Tibial nerve (tissue), 4 donors: ENCODE measurements around the gene ZBTB7C. TPM values are rescaled to one million over a fixed set of nuclear protein-coding genes. Genes with fewer than 3 reads are reported as not detected.

Experiments used
- DNase-seq, 2 donors: peaks; one replicate each; pipeline ENCODE4 v3.0.0-alpha.2; 2019; ENCODE audit warnings: low spot score in 2 of 2
- H3K27ac ChIP-seq, 4 donors: fragments of 200-600 bp; sonication (generic) in 3 of 4; one replicate each; pipeline ENCODE4 v1.5.1; 2017 to 2019; ENCODE audit warnings: mild to moderate bottlenecking in 1 of 4
- H3K27me3 ChIP-seq, 2 donors: fragments of 200-600 bp; sonication (generic) in 1 of 2; one replicate each; pipeline versions ENCODE4 v1.5.1 to v1.6.0; 2017 to 2019
- H3K36me3 ChIP-seq, 3 donors: fragments of 200-600 bp; sonication (generic); one replicate each; pipeline ENCODE4 v1.5.1; 2018 to 2019
- H3K4me1 ChIP-seq, 4 donors: fragments of 200-600 bp; sonication (generic) in 3 of 4; one replicate each; pipeline ENCODE4 v1.5.1; 2017 to 2019
- H3K4me3 ChIP-seq, 4 donors: fragments of 200-600 bp; sonication (generic) in 3 of 4; one replicate each; pipeline ENCODE4 v1.5.1; 2017 to 2019; ENCODE audit warnings: mild to moderate bottlenecking in 1 of 4, moderate library complexity in 1 of 4
- H3K9me3 ChIP-seq, 4 donors: fragments of 200-600 bp; sonication (generic) in 3 of 4; one replicate each; pipeline ENCODE4 v1.5.1; 2017 to 2019
- EP300 ChIP-seq, 2 donors: sonication (generic); formaldehyde crosslinking; IDR thresholded peaks; one replicate each; pipeline ENCODE4 v1.6.1; 2017; ENCODE audit warnings: antibody characterized with exemption in 2 of 2, mild to moderate bottlenecking in 1 of 2
- POLR2A ChIP-seq, 2 donors: fragments of 450-650 bp; IDR thresholded peaks; one replicate each; pipeline ENCODE4 v1.6.1; 2017; ENCODE audit warnings: antibody characterized with exemption in 2 of 2, mild to moderate bottlenecking in 2 of 2, moderate library complexity in 2 of 2
- WGBS, 2 donors: methylation state at CpG; one replicate each; pipeline ENCODE4 v1.1.5; 2018; 5-methylcytosine and 5-hydroxymethylcytosine counted together
- total RNA-seq, 4 donors: library from RNA; depleted of rRNA; stranded (reverse); fragments of >200 nt; gene quantifications; one replicate each; pipeline ENCODE4 v1.1.0, GENCODE V29; 2016
- TF ChIP-seq, protein P1 (sequence below), 5 experiments: fragments of 200-600 bp in 3 of 5; fragments of 450-650 bp in 2 of 5; sonication (generic) in 3 of 5; IDR thresholded peaks; one replicate each; pipeline ENCODE4 v1.5.1; 2016 to 2019; ENCODE audit warnings: antibody characterized with exemption in 5 of 5, mild to moderate bottlenecking in 3 of 5, moderate library complexity in 2 of 5

Gene ZBTB7C
- total RNA-seq, 4 donors from 2014 or later = 24.6 to 95.0 (median 75.3) TPM

DNA sequence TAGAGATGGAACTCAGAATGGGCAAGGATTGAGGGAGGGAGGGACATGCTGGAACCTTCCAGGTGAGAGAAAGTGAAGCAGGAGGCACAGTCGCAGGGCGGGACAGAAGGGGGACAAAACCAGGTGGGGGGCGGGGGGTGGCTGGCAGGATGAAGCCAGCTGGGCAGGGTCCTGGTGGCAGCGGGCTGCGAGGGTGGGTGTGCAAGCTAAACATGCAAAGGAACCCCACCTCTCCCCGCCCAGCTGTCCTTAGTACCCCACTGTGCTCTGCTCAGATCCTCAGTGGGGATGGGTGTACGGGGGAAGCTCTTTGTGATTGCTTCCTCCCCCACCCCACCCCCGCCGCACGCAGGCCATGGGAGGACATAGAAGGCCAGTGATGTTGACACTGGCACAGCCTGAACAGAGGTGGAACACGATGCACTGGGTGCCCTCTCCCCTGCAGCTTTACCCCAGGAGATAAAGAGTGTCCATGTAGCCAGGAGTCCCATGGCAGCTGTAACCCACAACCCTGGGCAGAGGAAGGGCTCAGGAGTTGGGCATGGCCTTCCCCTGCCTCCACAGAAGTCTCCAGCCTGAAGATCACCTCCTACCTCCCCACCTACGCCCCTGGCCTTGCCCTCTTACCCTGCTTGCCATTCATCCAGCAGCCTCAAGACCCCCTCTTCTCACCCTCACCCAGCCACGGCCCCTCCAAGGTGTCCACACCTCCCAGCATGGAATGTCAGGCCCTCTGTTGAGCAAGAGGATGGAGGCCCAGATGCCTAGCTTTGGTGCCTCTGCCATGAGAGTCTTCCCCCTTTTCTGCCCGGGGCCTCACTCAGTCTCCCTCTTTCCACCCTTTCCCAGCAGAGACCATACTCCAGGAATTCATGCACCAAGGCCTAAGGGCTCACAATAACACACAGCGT, 206.6 kb downstream of the ZBTB7C start:
- Histone ChIP-seq H3K27ac (no peak overlapping the region), H3K4me3 (no peak overlapping the region), H3K36me3 (no peaks in the 10 kb centered on the region), H3K4me1 (peaks cover 0 to 12% (median 0%) of the 10 kb centered on the region in 4 donors), H3K9me3 (no peaks in the 10 kb centered on the region), H3K27me3 (no peaks in the 10 kb centered on the region)
- 82 to 87% methylated on average over 10 to 15 of the region's 15 CpGs for whole genome bisulfite sequencing, 2 donors
- DNase-seq = no peak
- TF ChIP-seq, protein P1, sequence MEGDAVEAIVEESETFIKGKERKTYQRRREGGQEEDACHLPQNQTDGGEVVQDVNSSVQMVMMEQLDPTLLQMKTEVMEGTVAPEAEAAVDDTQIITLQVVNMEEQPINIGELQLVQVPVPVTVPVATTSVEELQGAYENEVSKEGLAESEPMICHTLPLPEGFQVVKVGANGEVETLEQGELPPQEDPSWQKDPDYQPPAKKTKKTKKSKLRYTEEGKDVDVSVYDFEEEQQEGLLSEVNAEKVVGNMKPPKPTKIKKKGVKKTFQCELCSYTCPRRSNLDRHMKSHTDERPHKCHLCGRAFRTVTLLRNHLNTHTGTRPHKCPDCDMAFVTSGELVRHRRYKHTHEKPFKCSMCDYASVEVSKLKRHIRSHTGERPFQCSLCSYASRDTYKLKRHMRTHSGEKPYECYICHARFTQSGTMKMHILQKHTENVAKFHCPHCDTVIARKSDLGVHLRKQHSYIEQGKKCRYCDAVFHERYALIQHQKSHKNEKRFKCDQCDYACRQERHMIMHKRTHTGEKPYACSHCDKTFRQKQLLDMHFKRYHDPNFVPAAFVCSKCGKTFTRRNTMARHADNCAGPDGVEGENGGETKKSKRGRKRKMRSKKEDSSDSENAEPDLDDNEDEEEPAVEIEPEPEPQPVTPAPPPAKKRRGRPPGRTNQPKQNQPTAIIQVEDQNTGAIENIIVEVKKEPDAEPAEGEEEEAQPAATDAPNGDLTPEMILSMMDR (IDR thresholded peaks at IDR 0.05) = no peak
- no peak for TF ChIP-seq POLR2A (IDR thresholded peaks at IDR 0.05)
- TF ChIP-seq EP300 (IDR thresholded peaks at IDR 0.05) = no peak

DNA sequence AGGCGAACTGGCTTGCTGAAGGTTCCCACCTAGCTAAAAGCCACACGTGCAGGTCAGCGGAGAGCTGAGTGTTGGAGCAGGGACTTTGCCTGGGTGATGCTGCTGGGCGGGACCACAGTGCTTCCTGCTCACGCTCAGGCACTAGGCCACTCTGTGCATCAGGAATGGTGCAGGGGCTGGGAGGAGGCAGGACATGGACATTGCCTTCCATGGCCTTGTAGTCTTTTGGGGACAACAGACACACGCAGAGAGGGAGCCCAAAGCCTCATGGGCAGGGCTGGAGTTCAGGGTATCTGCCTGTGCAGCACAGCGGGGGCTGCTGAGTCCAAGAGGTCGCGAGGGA, 207.2 kb downstream of the ZBTB7C start:
- WGBS, 2 donors = 83 to 84% methylated on average over 9 of the region's 9 CpGs
- Histone ChIP-seq H3K27ac (no peak overlapping the region), H3K36me3 (no peaks in the 10 kb centered on the region), H3K27me3 (no peaks in the 10 kb centered on the region), H3K4me3 (no peak overlapping the region), H3K4me1 (peaks cover 0 to 12% (median 0%) of the 10 kb centered on the region in 4 donors), H3K9me3 (no peaks in the 10 kb centered on the region)
- DNase-seq = no peak
- TF ChIP-seq, protein P1 (IDR thresholded peaks at IDR 0.05) = no peak
- no peak for TF ChIP-seq POLR2A (IDR thresholded peaks at IDR 0.05)
- no peak for TF ChIP-seq EP300 (IDR thresholded peaks at IDR 0.05)

DNA sequence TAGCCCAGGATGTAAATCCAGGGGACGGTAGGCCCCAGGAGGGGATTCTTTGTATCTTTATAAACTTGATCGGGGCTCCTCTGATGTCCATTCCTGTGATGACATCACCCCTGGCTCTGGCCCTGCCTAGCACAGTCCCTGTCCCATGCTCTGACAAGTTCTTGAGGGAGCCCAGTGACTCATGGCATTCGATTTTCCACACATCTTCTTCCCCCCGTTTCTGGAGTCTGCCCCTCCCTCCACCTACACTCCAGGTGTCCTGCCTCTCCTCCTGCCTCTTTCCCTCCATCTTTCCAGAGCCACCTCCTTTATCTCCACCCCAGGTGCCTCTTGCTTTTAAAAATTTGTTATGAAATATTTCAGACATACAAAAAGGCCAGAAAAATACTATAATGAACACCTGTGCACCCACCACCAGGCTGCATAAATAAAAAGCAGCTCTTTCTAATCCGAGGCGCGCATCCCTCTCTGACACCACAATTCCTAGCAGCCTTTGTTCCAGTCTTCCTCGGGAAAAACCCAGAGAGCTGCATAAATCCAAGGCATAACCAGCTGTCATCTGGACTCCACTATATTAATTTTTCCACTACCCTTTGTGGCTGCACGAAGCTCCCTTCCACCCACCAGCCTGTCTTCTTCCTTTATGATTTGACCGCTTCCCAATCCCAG, 207.7 kb downstream of the ZBTB7C start:
- DNase-seq = no peak
- WGBS, 2 donors = 73% methylated on average over 10 of the region's 10 CpGs
- TF ChIP-seq, protein P1 (IDR thresholded peaks at IDR 0.05) = no peak
- no peak for TF ChIP-seq POLR2A (IDR thresholded peaks at IDR 0.05)
- TF ChIP-seq EP300 (IDR thresholded peaks at IDR 0.05) = no peak
- peaks cover 0 to 12% (median 0%) of the 10 kb centered on the region in 4 donors for H3K4me1 ChIP-seq
- no peaks in the 10 kb centered on the region for H3K27me3 ChIP-seq
- no peak overlapping the region for H3K4me3 ChIP-seq
- H3K9me3 ChIP-seq = no peaks in the 10 kb centered on the region
- H3K36me3 ChIP-seq = no peaks in the 10 kb centered on the region
- no peak overlapping the region for H3K27ac ChIP-seq

DNA sequence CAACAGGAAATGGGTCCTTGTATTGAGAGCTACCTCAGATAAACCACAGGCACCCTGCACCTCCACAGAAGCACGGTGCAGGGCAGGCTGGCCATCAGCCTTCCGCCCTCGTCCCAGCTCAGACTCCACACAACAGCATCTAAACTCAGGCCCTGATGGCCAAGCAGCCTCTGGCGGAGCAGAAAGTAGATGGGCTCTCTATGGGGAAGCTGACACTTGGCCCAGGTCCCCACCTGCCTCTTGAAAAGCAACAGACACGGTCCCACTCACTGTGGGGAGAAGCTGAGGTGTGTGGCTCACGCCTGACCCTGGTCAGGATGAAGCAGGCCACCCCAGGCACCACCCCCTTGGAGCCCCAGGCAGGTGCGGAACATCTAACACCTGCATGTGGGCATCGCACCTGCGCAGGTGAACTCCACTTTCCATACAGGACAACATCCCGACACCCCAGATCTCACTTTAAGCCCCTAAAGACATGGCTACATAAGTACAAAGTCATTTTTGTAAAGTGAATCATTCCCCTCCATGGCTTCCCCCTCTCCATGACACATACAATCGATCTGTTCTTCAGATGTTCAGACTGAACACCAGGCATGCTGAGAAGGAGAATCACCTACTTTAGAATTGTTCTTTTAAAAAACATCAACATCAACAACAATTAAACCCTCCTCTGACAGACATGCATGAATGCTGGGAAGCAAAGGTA, 208.4 kb downstream of the ZBTB7C start:
- no peaks in the 10 kb centered on the region for H3K9me3 ChIP-seq
- peaks cover 0 to 12% (median 0%) of the 10 kb centered on the region in 4 donors for H3K4me1 ChIP-seq
- 82 to 95% methylated on average over 8 to 10 of the region's 11 CpGs for WGBS, 2 donors
- DNase-seq = no peak
- H3K27me3 ChIP-seq = no peaks in the 10 kb centered on the region
- no peaks in the 10 kb centered on the region for H3K36me3 ChIP-seq
- H3K4me3 ChIP-seq = no peak overlapping the region
- no peak overlapping the region for H3K27ac ChIP-seq
- TF ChIP-seq, protein P1 (IDR thresholded peaks at IDR 0.05) = no peak
- TF ChIP-seq POLR2A (IDR thresholded peaks at IDR 0.05) = no peak
- no peak for TF ChIP-seq EP300 (IDR thresholded peaks at IDR 0.05)
